ENCODE results near the gene ERCC3. TPM values are rescaled to one million over a fixed set of nuclear protein-coding genes. Genes with fewer than 3 reads are reported as not detected.
"Not testable (repeated sequence)": the region's sequence is repeated elsewhere in the genome, so short reads cannot be mapped to it uniquely, and the experiment has no call there.

Gene ERCC3
- total RNA-seq, 2 experiments from 2014 or later = 49.5 to 49.8 TPM

- CTCF ChIA-PET = no interaction called here
- no peaks in the 10 kb centered on the region for H3K36me3 Mint-ChIP-seq (ENCODE audit: low read depth)
- intact Hi-C loops (cut with DNase I, micrococcal nuclease) = loop anchor here in 1 of 2 experiments (2.0 kb wide), 2 partner anchors 161 to 185 kb away; partner anchors contain the start of gene MAP3K2
- peaks cover 4% of the 10 kb centered on the region for H3K9me3 Mint-ChIP-seq (ENCODE audit: low read depth)
- H3K27ac Mint-ChIP-seq = no peak overlapping the region
- POLR2A ChIA-PET = no interaction called here
- no peak for ATAC-seq
- no peak for DNase-seq
- peaks cover 31% of the 10 kb centered on the region for H3K27me3 Mint-ChIP-seq
- H3K4me1 Mint-ChIP-seq = peaks cover 11% of the 10 kb centered on the region
- H3K4me3 Mint-ChIP-seq = no peak overlapping the region
These were observed 67.8 kb downstream of the ERCC3 start for GRCh38 chr2:127226132-127226519.

DNA sequence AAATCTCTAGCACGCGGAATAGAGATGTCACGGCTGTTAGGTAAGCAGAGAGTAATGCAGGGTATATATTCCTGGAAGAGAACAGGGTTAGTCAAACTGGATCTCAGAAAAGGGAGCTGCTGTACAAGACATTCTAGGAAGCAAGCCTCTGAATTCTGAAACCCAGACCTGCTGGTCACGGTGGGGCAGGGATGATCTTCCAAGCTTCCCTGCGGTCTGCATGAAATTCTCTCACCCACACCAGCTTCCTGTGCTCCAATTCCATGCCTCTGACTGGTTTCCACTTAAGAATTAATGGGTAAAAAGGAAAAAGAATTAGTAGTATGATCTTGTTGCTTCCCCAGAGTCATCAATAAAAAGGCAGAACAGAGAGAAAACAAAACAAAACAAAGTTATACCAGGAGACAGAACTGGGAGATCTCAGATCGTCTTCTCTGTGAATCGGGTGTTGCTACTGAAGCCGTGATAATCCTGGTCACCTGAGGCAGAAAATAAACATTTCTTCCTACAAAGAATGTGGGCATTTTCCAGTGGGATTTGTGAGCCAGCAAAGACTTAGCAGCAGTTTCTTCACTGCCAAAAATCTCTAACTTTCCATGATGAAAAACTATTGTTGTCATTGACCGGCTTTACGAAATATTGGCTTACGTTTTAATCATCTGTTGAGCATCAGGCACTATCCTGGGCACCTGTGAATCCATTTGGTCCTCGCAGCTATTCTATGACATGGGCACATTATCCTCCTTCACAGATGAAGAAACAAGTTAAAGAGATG, 68.6 kb downstream of the ERCC3 start:
- POLR2A ChIA-PET = no interaction called here
- H3K4me3 Mint-ChIP-seq = no peak overlapping the region
- peaks cover 4% of the 10 kb centered on the region for H3K9me3 Mint-ChIP-seq (ENCODE audit: low read depth)
- intact Hi-C loops (cut with DNase I, micrococcal nuclease) = no loop called here
- peaks cover 16% of the 10 kb centered on the region for H3K4me1 Mint-ChIP-seq
- H3K27me3 Mint-ChIP-seq = peaks cover 38% of the 10 kb centered on the region
- no peak overlapping the region for H3K27ac Mint-ChIP-seq
- DNase-seq (no peak), ATAC-seq (no peak)
- CTCF ChIA-PET = no interaction called here
- H3K36me3 Mint-ChIP-seq (ENCODE audit: low read depth) = no peaks in the 10 kb centered on the region

DNA sequence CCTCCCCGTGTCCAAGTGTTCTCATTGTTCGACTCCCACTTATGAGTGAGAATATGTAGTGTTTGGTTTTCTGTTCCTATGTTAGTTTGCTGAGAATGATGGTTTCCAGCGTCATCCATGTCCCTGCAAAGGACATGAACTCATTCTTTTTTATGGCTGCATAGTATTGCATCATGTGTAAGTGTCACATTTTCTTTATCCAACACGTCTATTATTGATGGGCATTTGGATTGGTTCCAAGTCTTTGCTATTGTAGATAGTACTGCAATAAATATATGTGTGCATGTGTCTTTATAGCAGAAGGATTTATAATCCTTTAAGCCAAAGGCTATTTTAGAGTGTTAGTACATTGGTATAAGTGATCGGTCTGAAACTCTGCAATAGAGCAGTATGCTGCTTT, 69.8 kb downstream of the ERCC3 start:
- H3K27ac Mint-ChIP-seq; intact Hi-C loops (cut with DNase I, micrococcal nuclease); H3K9me3 Mint-ChIP-seq (ENCODE audit: low read depth); POLR2A ChIA-PET; H3K4me3 Mint-ChIP-seq; H3K36me3 Mint-ChIP-seq (ENCODE audit: low read depth); ATAC-seq; DNase-seq; CTCF ChIA-PET: not testable (repeated sequence)
- Mint-ChIP-seq H3K4me1 (peaks cover 19% of the 10 kb centered on the region), H3K27me3 (peaks cover 42% of the 10 kb centered on the region)

DNA sequence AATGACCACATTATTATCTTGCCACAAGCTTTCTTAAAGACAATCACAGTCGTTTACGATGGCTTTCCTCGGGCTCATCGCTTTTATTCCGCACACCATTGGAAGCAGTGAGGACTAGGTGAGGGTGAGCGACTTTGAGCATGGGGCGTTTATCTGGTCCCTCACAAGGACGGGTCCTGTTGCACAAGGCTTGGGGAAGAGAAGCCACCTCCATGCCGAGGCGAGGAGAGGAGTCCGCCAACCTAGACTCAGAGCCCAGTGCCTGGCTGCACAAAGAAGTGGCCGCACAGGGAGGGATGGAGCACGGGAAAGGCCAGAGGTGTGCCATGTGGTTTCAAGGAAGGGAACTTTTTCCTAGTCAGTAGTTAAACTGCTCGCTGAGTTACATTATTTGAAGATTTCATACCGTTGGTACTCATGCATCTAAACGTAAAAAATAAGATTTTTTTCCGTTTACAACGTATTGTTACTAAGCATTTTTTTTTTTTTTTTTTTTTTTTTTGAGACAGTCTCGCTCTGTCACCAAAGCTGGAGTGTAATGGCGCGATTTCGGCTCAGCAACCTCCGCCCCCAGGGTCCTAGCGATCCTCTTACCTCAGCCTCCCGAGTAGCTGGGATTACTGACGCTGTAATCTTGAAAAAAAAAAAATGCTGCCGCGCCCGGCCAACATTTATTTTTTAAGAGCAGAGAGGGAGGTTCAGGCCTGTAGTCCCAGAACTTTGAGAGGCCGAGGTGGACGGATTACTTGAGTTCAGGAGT, 73.0 kb downstream of the ERCC3 start:
- no peaks in the 10 kb centered on the region for H3K36me3 Mint-ChIP-seq (ENCODE audit: low read depth)
- no peak for ATAC-seq
- intact Hi-C loops (cut with DNase I, micrococcal nuclease) = no loop called here
- ChIA-PET CTCF (interaction anchor here (0.6 kb wide), 1 partner anchor 1194 kb away, joined by 3 read pairs; no protein-coding TSS in a partner anchor), POLR2A (no interaction called here)
- H3K4me3 Mint-ChIP-seq = peak overlapping the region; percentile 67
- no peak for DNase-seq
- peaks cover 58% of the 10 kb centered on the region for H3K27me3 Mint-ChIP-seq
- peaks cover 15% of the 10 kb centered on the region for H3K4me1 Mint-ChIP-seq
- no peak overlapping the region for H3K27ac Mint-ChIP-seq
- peaks cover 2% of the 10 kb centered on the region for H3K9me3 Mint-ChIP-seq (ENCODE audit: low read depth)

DNA sequence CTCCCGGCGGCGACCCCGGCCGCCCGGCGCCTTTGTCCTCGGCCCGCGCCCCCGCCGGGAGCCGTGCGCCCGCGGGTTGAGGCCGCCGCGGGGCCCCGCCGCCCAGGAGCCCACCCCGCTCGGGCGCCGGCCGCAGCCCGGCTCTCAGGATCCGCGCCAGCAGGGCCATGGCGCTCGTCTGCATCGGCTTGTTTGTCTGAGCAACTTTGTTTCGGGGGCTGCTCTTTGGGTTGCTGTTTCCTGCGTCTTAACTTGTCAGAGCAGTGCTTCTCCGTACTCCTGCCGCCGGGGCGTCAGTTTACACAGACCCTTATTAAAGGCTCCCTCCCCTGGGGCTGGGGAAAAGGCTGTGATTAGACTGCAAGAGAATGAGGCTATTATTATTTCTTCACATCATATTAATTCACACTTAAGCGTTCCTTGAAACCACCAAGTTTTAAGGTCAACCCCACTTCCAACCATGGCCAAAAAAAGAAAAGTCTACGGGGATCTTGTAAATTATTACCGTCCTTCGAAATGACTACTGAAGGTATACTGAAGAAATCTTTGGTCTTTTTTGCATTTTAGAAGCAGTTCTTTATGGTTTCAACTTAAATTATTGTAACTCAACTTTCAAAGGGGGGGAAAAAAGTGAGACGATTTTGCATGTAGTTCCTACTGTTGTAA, 73.7 kb downstream of the ERCC3 start, which contains the start of gene CYP27C1:
Gene CYP27C1, minus strand, starts transcription at position 198 of the 666 bp plus-strand sequence. Its CDS starts 29 bp downstream, at position 169.
- ChIA-PET POLR2A (no interaction called here), CTCF (no interaction called here)
- Mint-ChIP-seq H3K4me3 (peak within 1 kb of the TSS; percentile 67), H3K27me3 (peaks cover 54% of the 10 kb centered on the region), H3K4me1 (peaks cover 13% of the 10 kb centered on the region), H3K27ac (peak within 1 kb of the TSS; percentile 42), H3K9me3 (ENCODE audit: low read depth) (peaks cover 2% of the 10 kb centered on the region), H3K36me3 (ENCODE audit: low read depth) (no peaks in the 10 kb centered on the region)
- peak; percentile 28 for DNase-seq
- peak; percentile 29 for ATAC-seq
- intact Hi-C loops (cut with DNase I, micrococcal nuclease) = no loop called here

DNA sequence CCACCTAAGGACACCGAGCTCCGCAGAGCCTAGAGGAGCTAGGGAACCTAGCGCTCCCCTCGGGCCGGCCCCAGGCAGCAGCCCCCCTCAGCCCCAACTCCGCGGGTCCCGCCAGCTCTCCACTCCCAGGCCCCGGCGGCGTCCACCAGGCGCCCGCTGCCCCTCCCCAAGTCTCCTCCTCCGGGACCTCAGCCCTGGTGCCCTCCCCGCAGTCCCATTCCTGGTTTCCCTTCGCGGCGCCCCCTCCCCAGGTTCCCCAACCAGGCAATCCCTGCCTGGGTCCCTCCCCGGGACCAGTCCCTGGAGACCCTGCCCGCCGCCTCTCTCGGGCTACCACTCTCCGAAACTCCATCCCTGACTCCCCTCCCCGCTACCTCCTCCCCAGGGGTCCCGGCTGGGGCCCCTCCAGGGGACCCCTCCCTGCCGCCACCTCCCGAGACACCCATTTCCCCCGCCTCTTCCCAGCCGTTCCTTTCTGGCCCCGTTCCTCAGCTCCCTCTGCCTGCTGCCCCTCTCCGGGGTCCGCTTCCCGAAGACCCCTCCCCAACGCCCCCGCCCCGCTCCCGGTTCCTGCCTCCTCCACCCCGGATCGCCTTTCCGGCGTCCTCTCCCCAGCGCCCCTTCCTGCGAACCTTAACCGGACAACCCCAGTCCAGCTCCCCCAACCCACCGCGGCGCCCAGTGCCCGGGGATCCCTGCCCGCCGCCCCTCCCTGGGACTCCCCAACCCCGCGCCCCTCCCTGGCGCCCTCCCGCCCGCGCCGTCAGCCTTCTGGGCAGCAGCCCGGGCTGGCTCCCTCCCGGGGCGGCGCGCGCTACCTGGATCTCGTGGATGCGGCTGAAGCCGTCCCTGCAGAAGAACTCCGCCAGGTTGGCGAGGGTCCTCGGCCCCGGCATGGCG, 74.5 kb downstream of the ERCC3 start:
- no peak overlapping the region for H3K27ac Mint-ChIP-seq
- peaks cover 2% of the 10 kb centered on the region for H3K9me3 Mint-ChIP-seq (ENCODE audit: low read depth)
- intact Hi-C loops (cut with DNase I, micrococcal nuclease) = no loop called here
- H3K4me3 Mint-ChIP-seq = peak overlapping the region; percentile 17
- H3K27me3 Mint-ChIP-seq = peaks cover 48% of the 10 kb centered on the region
- ATAC-seq = peak; percentile 43
- POLR2A ChIA-PET = no interaction called here
- H3K36me3 Mint-ChIP-seq (ENCODE audit: low read depth) = no peaks in the 10 kb centered on the region
- peaks cover 13% of the 10 kb centered on the region for H3K4me1 Mint-ChIP-seq
- CTCF ChIA-PET = interaction anchor here (0.9 kb wide), 1 partner anchor 22 kb away, joined by 3 read pairs; no protein-coding TSS in a partner anchor
- peak; percentile 33 for DNase-seq

GRCh38 chr2:127218812-127219170, 75.2 kb downstream of the ERCC3 start:
- POLR2A ChIA-PET = no interaction called here
- H3K4me3 Mint-ChIP-seq = peak overlapping the region; percentile 17

DNA sequence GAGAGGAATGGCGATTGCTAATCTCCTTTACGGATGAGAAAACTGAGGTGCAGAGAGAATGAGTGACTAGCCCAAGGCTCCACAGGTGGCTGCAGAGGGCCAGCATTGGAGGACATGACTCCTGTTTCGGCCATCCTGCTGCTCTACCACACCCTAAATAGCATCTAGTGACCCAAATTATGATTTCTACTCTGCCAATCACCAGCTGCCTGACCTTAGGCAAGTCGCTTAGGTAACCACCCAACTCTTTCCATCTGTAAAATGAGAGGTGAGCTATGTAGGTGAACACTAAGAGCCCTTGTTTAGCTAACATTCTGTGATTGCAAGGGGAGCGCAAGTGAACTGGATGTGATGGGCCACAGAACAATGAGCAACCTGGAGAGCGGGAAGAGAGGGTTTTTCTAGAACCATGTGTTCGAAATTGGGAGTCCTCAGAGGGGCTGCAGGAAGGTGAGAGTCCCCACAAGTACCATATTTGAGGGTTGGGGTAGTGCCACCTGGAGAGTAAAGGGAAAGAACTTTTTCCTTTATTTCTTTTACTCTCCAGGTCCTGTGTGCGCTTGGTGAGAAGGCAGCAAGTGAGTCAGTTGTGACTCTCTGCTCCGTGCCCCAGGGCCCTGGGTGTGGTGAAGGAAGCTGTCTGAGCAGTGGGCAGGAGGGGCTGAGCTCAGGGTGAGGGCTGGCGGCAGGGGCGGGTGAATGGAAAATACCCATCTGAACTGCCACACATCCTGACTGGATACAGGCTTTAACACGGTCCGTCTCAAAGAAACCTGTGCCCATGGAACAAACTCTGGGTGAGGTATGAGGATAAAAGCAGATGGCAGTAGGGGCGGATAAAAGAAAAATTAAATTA, 76.2 kb downstream of the ERCC3 start:
- CTCF ChIA-PET = interaction anchor here (0.7 kb wide), 2 partner anchors 21 to 254 kb away, joined by 3 to 4 read pairs; no protein-coding TSS in a partner anchor
- Mint-ChIP-seq H3K27me3 (peaks cover 53% of the 10 kb centered on the region), H3K4me3 (no peak overlapping the region), H3K36me3 (ENCODE audit: low read depth) (no peaks in the 10 kb centered on the region), H3K27ac (no peak overlapping the region), H3K4me1 (peaks cover 13% of the 10 kb centered on the region), H3K9me3 (ENCODE audit: low read depth) (peaks cover 2% of the 10 kb centered on the region)
- POLR2A ChIA-PET = no interaction called here
- intact Hi-C loops (cut with DNase I, micrococcal nuclease) = no loop called here
- DNase-seq (peak; percentile 40), ATAC-seq (peak; percentile 43)

More at GRCh38 chr2:127218812-127219170, 75.2 kb downstream of the ERCC3 start:
- DNase-seq (peak; percentile 8), ATAC-seq (no peak)
- Mint-ChIP-seq H3K9me3 (ENCODE audit: low read depth) (peaks cover 2% of the 10 kb centered on the region), H3K27me3 (peaks cover 49% of the 10 kb centered on the region), H3K4me1 (peaks cover 13% of the 10 kb centered on the region), H3K36me3 (ENCODE audit: low read depth) (no peaks in the 10 kb centered on the region), H3K27ac (no peak overlapping the region)
- intact Hi-C loops (cut with DNase I, micrococcal nuclease) = no loop called here
- CTCF ChIA-PET = interaction anchor here (0.9 kb wide), 1 partner anchor 21 kb away, joined by 3 read pairs; no protein-coding TSS in a partner anchor

DNA sequence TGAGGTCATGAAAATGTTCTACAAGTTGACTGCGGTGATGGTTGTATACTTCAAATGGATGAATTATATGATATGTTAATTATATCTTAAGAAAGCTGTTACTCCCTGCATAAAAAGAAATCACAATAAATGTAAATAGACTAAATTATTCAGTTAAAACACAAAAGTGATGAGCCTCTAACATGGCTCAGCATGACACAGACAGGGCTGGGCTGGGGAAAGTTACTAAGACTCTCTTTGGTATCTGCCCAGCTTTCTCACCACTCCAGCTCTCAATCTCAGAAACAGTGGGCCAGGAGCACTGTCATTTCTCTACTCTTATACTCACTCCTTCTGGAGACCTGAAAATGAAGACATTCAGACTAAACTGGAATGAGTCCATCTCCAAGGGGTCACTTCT, 77.4 kb downstream of the ERCC3 start:
- no peak overlapping the region for H3K4me3 Mint-ChIP-seq
- H3K27me3 Mint-ChIP-seq = peaks cover 62% of the 10 kb centered on the region
- CTCF ChIA-PET = no interaction called here
- H3K9me3 Mint-ChIP-seq (ENCODE audit: low read depth) = peaks cover 2% of the 10 kb centered on the region
- ATAC-seq (no peak), DNase-seq (no peak)
- intact Hi-C loops (cut with DNase I, micrococcal nuclease) = no loop called here
- H3K27ac Mint-ChIP-seq = no peak overlapping the region
- no peaks in the 10 kb centered on the region for H3K36me3 Mint-ChIP-seq (ENCODE audit: low read depth)
- H3K4me1 Mint-ChIP-seq = peaks cover 13% of the 10 kb centered on the region
- POLR2A ChIA-PET = no interaction called here

DNA sequence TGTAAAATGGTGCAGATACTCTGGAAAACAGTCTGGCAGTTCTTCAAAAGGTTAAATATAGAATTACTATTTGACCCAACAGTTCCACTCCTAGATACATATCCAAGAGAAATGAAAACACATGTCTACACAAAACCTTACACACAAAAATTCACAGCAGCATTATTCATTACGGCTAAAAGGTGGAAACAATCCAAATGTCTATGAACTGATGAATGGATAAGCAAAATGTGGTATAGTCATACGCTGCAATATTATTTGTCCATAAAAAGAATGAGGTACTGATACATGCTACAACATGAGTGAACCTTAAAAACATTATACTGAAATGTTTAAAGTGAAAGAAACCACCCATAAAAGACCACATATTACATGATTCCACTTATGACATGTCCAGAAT, 77.8 kb downstream of the ERCC3 start:
- DNase-seq (no peak), ATAC-seq (no peak)
- no peak overlapping the region for H3K4me3 Mint-ChIP-seq
- H3K36me3 Mint-ChIP-seq (ENCODE audit: low read depth) = no peaks in the 10 kb centered on the region
- H3K9me3 Mint-ChIP-seq (ENCODE audit: low read depth) = peaks cover 2% of the 10 kb centered on the region
- H3K27ac Mint-ChIP-seq = no peak overlapping the region
- intact Hi-C loops (cut with DNase I, micrococcal nuclease) = no loop called here
- H3K4me1 Mint-ChIP-seq = peaks cover 13% of the 10 kb centered on the region
- H3K27me3 Mint-ChIP-seq = peaks cover 64% of the 10 kb centered on the region
- CTCF ChIA-PET = no interaction called here
- POLR2A ChIA-PET = no interaction called here

Data from activated CD4-positive, alpha-beta T cell treated with anti-CD3 and anti-CD28 coated beads for 36 hours (primary cell).